ENCODE results near the gene CLIP3. TPM values are rescaled to one million over a fixed set of nuclear protein-coding genes. Genes with fewer than 3 reads are reported as not detected.

The CLIP3 gene
- total and polyA plus RNA-seq, 2 of the 13 experiments (the other 11 are each of a cell fraction or from before 2014, with no cell fraction given), result 0.15 to 1.2 TPM

GRCh38 chr19:36008336-36008978 is 24.2 kb downstream of the CLIP3 start, which contains the start of gene SYNE4 (continued):
- TF ChIP-seq E2F2 (CRISPR knock-in tag; IDR thresholded peaks at IDR 0.05; ENCODE audit: borderline replicate concordance), result no peak
- TF ChIP-seq ZBTB43 (CRISPR knock-in tag; conservative IDR thresholded peaks at IDR 0.05), result 0 out of 2 replicates have a peak, but pooled peaks have one; percentile 35
- no peak for TF ChIP-seq NCOR1 (IDR thresholded peaks at IDR 0.05; ENCODE audit: borderline replicate concordance, low read length)
- TF ChIP-seq SRSF9 (IDR thresholded peaks at IDR 0.05; ENCODE audit: borderline replicate concordance, insufficient read depth, low read depth, low read length, poor library complexity, severe bottlenecking), result no peak
- peak; percentile 53 for TF ChIP-seq NR2C2 (CRISPR knock-in tag; IDR thresholded peaks at IDR 0.05; ENCODE audit: borderline replicate concordance)
- TF ChIP-seq ZNF816 (CRISPR knock-in tag; IDR thresholded peaks at IDR 0.05; ENCODE audit: borderline replicate concordance), result no peak
- TF ChIP-seq FUBP1 (CRISPR knock-in tag; IDR thresholded peaks at IDR 0.05; ENCODE audit: borderline replicate concordance), result no peak
- TF ChIP-seq ZNF672 (CRISPR knock-in tag; IDR thresholded peaks at IDR 0.05), result no peak
- TF ChIP-seq RBFOX2 (IDR thresholded peaks at IDR 0.05; ENCODE audit: low read depth, low read length), result peak; percentile 50
- TF ChIP-seq ZBTB20 (CRISPR knock-in tag; IDR thresholded peaks at IDR 0.05; ENCODE audit: borderline replicate concordance, low read depth), result peak; percentile 35; the same call in 1 of the 2 replicates
- TF ChIP-seq TCF7 (IDR thresholded peaks at IDR 0.05; ENCODE audit: low read depth), result no peak
- no peak for TF ChIP-seq DBP (CRISPR knock-in tag; IDR thresholded peaks at IDR 0.05; ENCODE audit: not compliant biosample characterization)
- no peak for TF ChIP-seq SUZ12 (IDR thresholded peaks at IDR 0.05; ENCODE audit: low read depth, low read length)
- peak; percentile 68; the same call in 1 of the 2 replicates for TF ChIP-seq SATB2 (CRISPR knock-in tag; IDR thresholded peaks at IDR 0.05)
- TF ChIP-seq ZNF616 (CRISPR knock-in tag; IDR thresholded peaks at IDR 0.05; ENCODE audit: low read depth), result no peak
- no peak; the same call in 1 of the 2 replicates for TF ChIP-seq RNF2 (conservative IDR thresholded peaks at IDR 0.05; ENCODE audit: low read depth)
- peak; percentile 71 for TF ChIP-seq TBX2 (CRISPR knock-in tag; IDR thresholded peaks at IDR 0.05; ENCODE audit: borderline replicate concordance)
- no peak for TF ChIP-seq ZBTB49 (CRISPR knock-in tag; IDR thresholded peaks at IDR 0.05; ENCODE audit: borderline replicate concordance)
- TF ChIP-seq ZNF572 (CRISPR knock-in tag; IDR thresholded peaks at IDR 0.05), result peak; percentile 23; the same call in 1 of the 2 replicates
- TF ChIP-seq TEAD2 (CRISPR knock-in tag; IDR thresholded peaks at IDR 0.05), result no peak
- TF ChIP-seq NR0B2 (CRISPR knock-in tag; IDR thresholded peaks at IDR 0.05), result no peak

Data from HepG2 (cell line).